K562 (cell line): ENCODE measurements around the gene CREG2. TPM values are rescaled to one million over a fixed set of nuclear protein-coding genes. Genes with fewer than 3 reads are reported as not detected.

Experiments
- ATAC-seq: fragments of 200-7000 bp; cut with Tn5 transposase; 3 replicates; pipeline ENCODE4 v1.9.1; 2020; ENCODE audit warnings: moderate library complexity
- BruUV-seq: library from RNA; stranded (reverse); fragments of 400-500 nt; replicated peaks from 2 replicates; lab custom pipeline; 2021; lab: Mats Ljungman, UMichigan
- CTCF ChIA-PET: fragments of 300-600 bp; formaldehyde crosslinking; extraction: SDS; loops from one replicate; lab custom pipeline; 2021; ENCODE audit warnings: low intra/inter-chr PET ratio; lab: Yijun Ruan, JAX
- POLR2A ChIA-PET: fragments of 300-600, 350-650 bp; sonication (Branson Sonifier 250); formaldehyde crosslinking; extraction: SDS; loops from one replicate; lab custom pipeline; 2021; ENCODE audit warnings: antibody characterized with exemption, inconsistent platforms; lab: Yijun Ruan, JAX
- DNase-seq, 4 experiments: peaks; one replicate each; pipeline versions ENCODE4 v3.0.0 to v3.0.0-alpha.2; 2011 to 2018; ENCODE audit warnings: low spot score in 3 of 4, mixed read lengths in 3 of 4; ENCODE audit errors: extremely low read depth in 1 of 4
- FAIRE-seq: peaks from 2 replicates; lab custom pipeline; 2011; peaks lifted over from hg19 to GRCh38; lab: Jason Lieb, UNC
- H2AFZ ChIP-seq: 2 replicates; pipeline ENCODE4 v1.6.0; 2011; ENCODE audit warnings: low read depth, low read length, control low read depth, inconsistent platforms
- H3K27ac ChIP-seq: fragments of 200-600 bp; 3 replicates; pipeline ENCODE4 v1.8.0; 2011; ENCODE audit warnings: low read depth, mild to moderate bottlenecking, control low read depth, inconsistent platforms, low read length, moderate library complexity, mixed read lengths; ENCODE audit errors: extremely low read depth
- H3K27me3 ChIP-seq, 2 experiments: fragments of 300-600 bp in 1 of 2; 2 replicates in 1 of 2; 3 replicates in 1 of 2; pipeline versions ENCODE4 v1.6.0 to v1.8.0; 2011; ENCODE audit warnings: inconsistent platforms in 2 of 2, low read length in 2 of 2, mild to moderate bottlenecking in 1 of 2, mixed read lengths in 1 of 2, moderate library complexity in 1 of 2; ENCODE audit not compliant: control insufficient read depth in 2 of 2, insufficient read depth in 2 of 2
- H3K36me3 ChIP-seq: fragments of 300-600 bp; 3 replicates; pipeline ENCODE4 v1.8.0; 2011; ENCODE audit warnings: mild to moderate bottlenecking, low read length, inconsistent platforms; ENCODE audit not compliant: control insufficient read depth, insufficient read depth
- H3K4me1 ChIP-seq, 2 experiments: fragments of 200-600 bp in 1 of 2; replicated peaks in 1 of 2; 2 replicates in 1 of 2; 3 replicates in 1 of 2; pipeline versions ENCODE4 v1.5.1 to v1.8.0; 2011; ENCODE audit warnings: inconsistent platforms in 2 of 2, low read length in 2 of 2, mild to moderate bottlenecking in 1 of 2, mixed read lengths in 1 of 2, moderate library complexity in 1 of 2; ENCODE audit not compliant: control insufficient read depth in 2 of 2, insufficient read depth in 2 of 2
- H3K4me2 ChIP-seq: 2 replicates; pipeline ENCODE4 v1.6.1; 2011; ENCODE audit warnings: low read length, control low read depth, inconsistent platforms, mixed read lengths; ENCODE audit not compliant: insufficient read depth
- H3K4me3 ChIP-seq: fragments of 200-600 bp; sonication (generic), shearing (Covaris generic); 2 replicates; pipeline ENCODE4 v1.5.1; 2016; ENCODE audit warnings: control low read depth, inconsistent platforms
- H3K79me2 ChIP-seq: fragments of 200-600 bp; 3 replicates; pipeline ENCODE4 v1.8.0; 2011; ENCODE audit warnings: low read length, inconsistent platforms; ENCODE audit not compliant: control insufficient read depth, insufficient read depth
- H3K9ac ChIP-seq, 2 experiments: 2 replicates each; pipeline versions ENCODE4 v1.6.0 to v1.6.1; 2011; ENCODE audit warnings: low read depth in 2 of 2, low read length in 2 of 2, control low read depth in 1 of 2, inconsistent platforms in 1 of 2, mild to moderate bottlenecking in 1 of 2, mixed read lengths in 1 of 2; ENCODE audit not compliant: insufficient read depth in 1 of 2
- H3K9me1 ChIP-seq: one replicate; pipeline ENCODE4 v1.6.0; 2011; ENCODE audit warnings: inconsistent platforms, mild to moderate bottlenecking, low read length, moderate library complexity; ENCODE audit not compliant: control insufficient read depth, insufficient read depth
- H3K9me3 ChIP-seq: replicated peaks from 2 replicates; pipeline ENCODE4 v1.5.1; 2011; ENCODE audit warnings: low read depth, low read length, inconsistent platforms; ENCODE audit not compliant: control insufficient read depth, insufficient read depth
- H4K20me1 ChIP-seq: replicated peaks from 2 replicates; pipeline ENCODE4 v1.6.1; 2011; ENCODE audit warnings: low read length, inconsistent platforms, mixed read lengths; ENCODE audit not compliant: control insufficient read depth, insufficient read depth
- BCOR ChIP-seq: fragments of 450-650 bp; IDR thresholded peaks from 2 replicates; pipeline ENCODE4 v1.6.1; 2016
- HDGF ChIP-seq: fragments of 450-650 bp; IDR thresholded peaks from 2 replicates; pipeline ENCODE4 v1.6.1; 2016
- NRF1 ChIP-seq, 2 experiments: fragments of 450-650 bp; IDR thresholded peaks in 1 of 2; conservative IDR thresholded peaks in 1 of 2; 2 replicates each; pipeline ENCODE4 v1.6.1; 2014; ENCODE audit warnings: mild to moderate bottlenecking in 2 of 2
- SMAD3 ChIP-seq: fragments of 450-650 bp; formaldehyde crosslinking; conservative IDR thresholded peaks from 2 replicates; pipeline ENCODE4 v1.4.0; 2020; ENCODE audit warnings: mild to moderate bottlenecking
- TCFL5 ChIP-seq: fragments of 250-450 bp; sonication (Bioruptor Pico); conservative IDR thresholded peaks from 2 replicates; pipeline ENCODE4 v1.6.1; 2021; ENCODE audit warnings: mild to moderate bottlenecking, moderate library complexity, matching md5 sums
- ZKSCAN8 ChIP-seq: fragments of 200-800 bp; sonication (Bioruptor generic); IDR thresholded peaks from 2 replicates; pipeline ENCODE4 v1.6.1; 2016; ENCODE audit warnings: missing genetic modification characterization, missing compliant biosample characterization
- ZNF253 ChIP-seq: fragments of 250-450 bp; sonication (Bioruptor Pico); conservative IDR thresholded peaks from 2 replicates; pipeline ENCODE4 v1.6.1; 2021; ENCODE audit warnings: mild to moderate bottlenecking
- ZNF584 ChIP-seq: fragments of 200-800 bp; sonication (Bioruptor generic); IDR thresholded peaks from 2 replicates; pipeline ENCODE4 v1.6.1; 2016; ENCODE audit warnings: low read depth, mild to moderate bottlenecking, missing genetic modification characterization, missing compliant biosample characterization
- ZNF695 ChIP-seq: fragments of 450-650 bp; formaldehyde crosslinking; IDR thresholded peaks from 2 replicates; pipeline ENCODE4 v1.4.0; 2020; ENCODE audit warnings: mild to moderate bottlenecking, moderate library complexity
- WGBS: fragments of 100-300 bp; shearing (Covaris generic); methylation state at CpG from one replicate; pipeline ENCODE4 v1.1.6; 2016; ENCODE audit warnings: low coverage, mixed read lengths; ENCODE audit not compliant: insufficient coverage; ENCODE audit errors: missing lambda C conversion rate; 5-methylcytosine and 5-hydroxymethylcytosine counted together
- in situ Hi-C: fragments of 300-500 bp; cut with MboI; formaldehyde crosslinking; loops from 4 replicates; pipeline ENCODE4 v1.15.0; 2018; ENCODE audit warnings: inconsistent platforms, mixed read lengths
- intact Hi-C: fragments of 100-400 bp; cut with micrococcal nuclease; formaldehyde crosslinking; loops from 2 replicates; pipeline ENCODE4 v1.14.2; 2022
- polyA plus RNA-seq, 8 experiments: library from polyadenylated mRNA; depleted of rRNA in 4 of 8; stranded (reverse) in 5 of 8; unstranded in 3 of 8; fragments of >200 nt; fragmentation: Nextera tagmentation in 2 of 8; fragmentation: Illumina TruSeq in 1 of 8; extraction: Ambion mirVana in 2 of 8; extraction: Trizol in 1 of 8; gene quantifications; 2 replicates each; pipeline versions ENCODE4 v1.2.1 to v1.2.3, GENCODE V29; 2011 to 2014; ENCODE audit warnings: inconsistent platforms in 1 of 8, missing spikeins in 1 of 8
- total RNA-seq, 7 experiments: library from RNA; depleted of rRNA in 6 of 7; stranded (reverse); fragments of >200 nt in 6 of 7; fragmentation: Illumina TruSeq in 2 of 7; extraction: Trizol in 2 of 7; gene quantifications; 2 replicates each; pipeline versions ENCODE4 v1.2.1 to v1.2.3, GENCODE V29; 2011 to 2021; ENCODE audit warnings: low replicate concordance in 1 of 7
- TF ChIP-seq, protein P1 (sequence below): fragments of 250-450 bp; sonication (Bioruptor Pico); IDR thresholded peaks from 2 replicates; pipeline ENCODE4 v1.8.0; 2021; ENCODE audit warnings: moderate library complexity, mild to moderate bottlenecking, inconsistent platforms
- TF ChIP-seq, protein P2 (sequence below), 2 experiments: IDR thresholded peaks in 1 of 2; conservative IDR thresholded peaks in 1 of 2; 2 replicates each; pipeline ENCODE4 v1.6.1; 2016; ENCODE audit warnings: low read depth in 2 of 2, mild to moderate bottlenecking in 1 of 2, missing compliant biosample characterization in 1 of 2, missing genetic modification characterization in 1 of 2, moderate library complexity in 1 of 2

Gene CREG2
- total and polyA plus RNA-seq, 9 of the 15 experiments (the other 6 are each of a cell fraction or from before 2014, with no cell fraction given) = not detected

DNA sequence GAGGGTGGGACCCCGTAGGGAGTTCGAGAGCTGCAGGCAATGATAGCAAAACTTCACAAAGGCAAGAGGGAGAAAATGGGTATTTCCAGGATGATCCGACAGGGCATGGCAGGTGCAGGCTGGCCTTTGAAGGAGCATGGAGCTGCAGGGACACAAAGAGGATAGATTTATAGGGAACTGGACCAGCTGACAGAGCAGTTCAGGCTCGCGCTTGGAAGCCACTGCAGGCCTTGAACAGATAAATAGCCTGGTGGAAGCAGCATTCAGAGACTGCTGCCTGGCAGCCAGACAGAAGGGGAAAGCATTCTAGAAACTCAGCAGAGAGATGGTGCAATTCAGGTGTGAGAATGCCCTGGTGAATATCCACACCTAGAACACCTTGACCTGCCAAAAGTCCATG, 29.3 kb upstream of the CREG2 start:
- intact Hi-C loops = loop anchor here (5.0 to 10.0 kb wide), 3 partner anchors 74 to 568 kb away; no protein-coding TSS in a partner anchor

More for the DNA sequence above, 29.3 kb upstream of the CREG2 start:
- 0% methylated on average over 5 of the region's 5 CpGs for WGBS
- DNase-seq (no peak), FAIRE-seq (no peak), ATAC-seq (no peak)
- H3K27ac ChIP-seq = no peak overlapping the region
- H3K4me1 ChIP-seq = no peaks in the 10 kb centered on the region
- POLR2A ChIA-PET = interaction anchor here (0.7 to 1.5 kb wide), 4 partner anchors 11 to 20 kb away, joined by 3 to 4 read pairs (median 4); no protein-coding TSS in a partner anchor
- H3K9me1 ChIP-seq = no peaks in the 10 kb centered on the region
- H3K4me3 ChIP-seq = no peak overlapping the region
- CTCF ChIA-PET = no interaction called here
- H3K79me2 ChIP-seq = no peaks in the 10 kb centered on the region
- no peak overlapping the region for H2AFZ ChIP-seq
- no TSS peak for BruUV-seq
- H3K27me3 ChIP-seq = peaks cover 4 to 56% of the 10 kb centered on the region in 2 experiments; a peak in 3 of 5 replicates
- no peaks in the 10 kb centered on the region for H4K20me1 ChIP-seq
- no peak overlapping the region for H3K4me2 ChIP-seq
- in situ Hi-C loops = loop anchor here (10.0 kb wide), 1 partner anchor 408 kb away; no protein-coding TSS in a partner anchor
- no peak overlapping the region for H3K9ac ChIP-seq
- H3K36me3 ChIP-seq = no peaks in the 10 kb centered on the region
- 0 out of 2 replicates have a peak, but pooled peaks cover 2% of the 10 kb centered on the region for H3K9me3 ChIP-seq
- no peak for TF ChIP-seq SMAD3 (CRISPR knock-in tag)
- TF ChIP-seq, protein P1, sequence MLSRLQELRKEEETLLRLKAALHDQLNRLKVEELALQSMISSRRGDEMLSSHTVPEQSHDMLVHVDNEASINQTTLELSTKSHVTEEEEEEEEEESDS (CRISPR knock-in tag) = no peak
- TF ChIP-seq TCFL5 (CRISPR knock-in tag) = no peak
- no peak for TF ChIP-seq HDGF
- no peak for TF ChIP-seq ZNF253 (CRISPR knock-in tag)
- TF ChIP-seq ZNF584 (CRISPR knock-in tag) = no peak
- no peak for TF ChIP-seq ZNF695 (CRISPR knock-in tag)
- TF ChIP-seq ZKSCAN8 (CRISPR knock-in tag) = no peak
- TF ChIP-seq, protein P2, sequence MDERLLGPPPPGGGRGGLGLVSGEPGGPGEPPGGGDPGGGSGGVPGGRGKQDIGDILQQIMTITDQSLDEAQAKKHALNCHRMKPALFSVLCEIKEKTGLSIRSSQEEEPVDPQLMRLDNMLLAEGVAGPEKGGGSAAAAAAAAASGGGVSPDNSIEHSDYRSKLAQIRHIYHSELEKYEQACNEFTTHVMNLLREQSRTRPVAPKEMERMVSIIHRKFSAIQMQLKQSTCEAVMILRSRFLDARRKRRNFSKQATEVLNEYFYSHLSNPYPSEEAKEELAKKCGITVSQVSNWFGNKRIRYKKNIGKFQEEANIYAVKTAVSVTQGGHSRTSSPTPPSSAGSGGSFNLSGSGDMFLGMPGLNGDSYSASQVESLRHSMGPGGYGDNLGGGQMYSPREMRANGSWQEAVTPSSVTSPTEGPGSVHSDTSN (CRISPR knock-in tag; IDR thresholded peaks at IDR 0.05; ENCODE audit: low read depth) = no peak
- TF ChIP-seq, protein P2 (tag; conservative IDR thresholded peaks at IDR 0.05; ENCODE audit: low read depth) = no peak
- no peak for TF ChIP-seq BCOR
- TF ChIP-seq NRF1 (conservative IDR thresholded peaks at IDR 0.05 in 1 of 2, IDR thresholded peaks at IDR 0.05 in 1 of 2) = no peak
